NCI-H526 (cell line): Measurements from ENCODE around the gene NEDD4L.
"Not testable (repeated sequence)": the region's sequence is repeated elsewhere in the genome, so short reads cannot be mapped to it uniquely, and the experiment has no call there.

Source experiments
- DNase-seq, 2 experiments: peaks; one replicate each; lab custom pipeline; 2025; lab: John Stamatoyannopoulos, UW

The NEDD4L gene

DNA sequence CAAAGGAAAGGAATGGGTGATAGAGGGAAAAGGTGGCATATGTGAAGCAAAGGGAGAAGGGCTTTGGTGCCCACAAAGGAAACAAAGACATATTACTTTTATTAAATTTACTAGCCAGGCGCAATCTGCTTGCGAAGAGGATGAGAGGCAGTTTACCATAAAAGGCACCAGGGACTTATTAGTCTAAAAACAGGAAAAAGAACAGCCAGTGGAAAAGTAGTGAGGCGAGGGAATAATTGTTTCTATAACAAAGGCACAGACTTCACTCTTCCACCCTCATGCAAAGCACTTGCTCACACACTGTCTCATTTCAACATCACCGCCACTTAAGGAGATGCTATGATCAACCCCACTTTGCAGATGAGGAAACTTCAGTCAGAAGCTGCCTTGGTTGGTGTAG, 374.3 kb downstream of the NEDD4L start:
- DNase-seq = no peak

DNA sequence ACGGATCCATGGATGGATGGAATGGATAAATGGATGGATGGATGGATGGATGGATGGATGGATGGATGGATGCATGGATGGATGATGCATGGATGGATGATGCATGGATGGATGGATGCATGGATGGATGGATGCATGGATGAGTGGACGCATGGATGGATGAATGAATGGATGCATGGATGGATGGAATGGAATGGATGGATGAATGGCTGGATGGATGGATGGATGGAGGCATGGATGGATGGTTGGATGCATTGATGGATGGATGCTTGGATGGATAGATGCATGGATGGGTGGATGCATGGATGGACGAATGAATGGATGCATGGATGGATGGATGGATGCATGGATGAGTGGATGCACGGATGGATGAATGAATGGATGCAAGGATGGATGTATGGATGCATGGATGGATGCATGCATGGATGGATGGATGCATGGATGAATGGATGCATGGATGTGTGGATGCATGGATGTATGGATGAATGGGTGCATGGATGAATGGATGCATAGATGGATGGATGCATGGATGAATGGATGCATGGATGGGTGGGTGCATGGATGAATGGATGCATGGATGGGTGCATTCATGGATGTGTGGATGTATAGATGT, 375.7 kb downstream of the NEDD4L start:
- no peak for DNase-seq

DNA sequence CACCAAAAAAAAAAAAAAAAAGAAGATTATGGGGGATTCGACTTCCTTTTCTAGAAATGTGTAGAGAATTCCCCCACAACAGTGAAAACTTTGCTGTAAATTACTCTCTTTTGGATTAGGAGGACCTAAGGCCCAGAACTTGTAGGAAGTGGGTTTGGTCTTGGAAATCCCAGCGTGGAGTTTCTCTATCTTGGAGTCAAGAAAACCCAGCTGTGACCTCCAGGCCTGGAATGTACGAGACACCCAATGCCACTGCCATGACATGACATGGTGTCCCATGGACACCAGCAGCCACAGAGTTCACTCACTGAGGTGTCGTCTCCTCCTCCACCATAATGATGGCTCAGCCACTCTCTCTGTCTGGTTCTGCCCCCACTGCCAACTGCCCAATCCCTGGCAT, 382.6 kb downstream of the NEDD4L start:
- no peak for DNase-seq

DNA sequence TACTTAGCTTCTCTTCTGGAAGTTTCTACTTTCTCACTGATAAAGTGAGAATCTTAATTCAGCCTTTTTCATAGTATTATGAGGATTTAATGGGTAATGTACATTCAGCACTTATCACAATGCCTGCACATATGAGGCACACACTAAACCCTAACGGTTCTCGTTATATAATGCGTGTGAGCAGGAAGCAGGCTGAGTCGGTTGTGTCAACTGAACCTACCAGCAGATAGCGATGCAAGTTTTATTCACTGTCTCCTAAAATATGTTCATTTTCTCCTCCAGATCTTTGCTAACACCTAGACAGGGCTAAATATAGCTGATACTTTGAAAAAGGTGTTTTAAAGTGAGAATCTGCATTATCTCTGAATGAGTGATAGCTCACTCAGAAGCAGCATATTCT, 383.3 kb downstream of the NEDD4L start:
- DNase-seq = no peak

DNA sequence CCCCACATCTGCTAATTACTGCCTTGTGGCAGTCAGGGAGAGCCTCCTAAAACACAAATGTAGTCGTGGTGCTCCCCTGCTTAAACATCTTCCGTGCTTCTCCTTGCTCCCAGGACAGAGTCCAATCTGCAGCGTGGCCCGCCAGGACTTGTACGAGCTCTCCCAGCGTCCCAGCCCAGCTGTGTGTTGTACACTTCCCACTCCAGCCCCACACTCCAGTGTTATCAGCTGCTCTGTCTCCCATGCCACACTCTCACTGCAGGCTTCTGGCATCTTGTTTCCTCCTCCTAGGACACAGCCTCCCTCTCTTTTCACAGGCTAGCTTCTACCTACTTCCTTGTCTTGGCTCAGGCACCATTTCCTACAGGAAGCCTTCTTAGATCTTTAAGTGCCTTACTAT, 385.4 kb downstream of the NEDD4L start:
- no peak for DNase-seq

DNA sequence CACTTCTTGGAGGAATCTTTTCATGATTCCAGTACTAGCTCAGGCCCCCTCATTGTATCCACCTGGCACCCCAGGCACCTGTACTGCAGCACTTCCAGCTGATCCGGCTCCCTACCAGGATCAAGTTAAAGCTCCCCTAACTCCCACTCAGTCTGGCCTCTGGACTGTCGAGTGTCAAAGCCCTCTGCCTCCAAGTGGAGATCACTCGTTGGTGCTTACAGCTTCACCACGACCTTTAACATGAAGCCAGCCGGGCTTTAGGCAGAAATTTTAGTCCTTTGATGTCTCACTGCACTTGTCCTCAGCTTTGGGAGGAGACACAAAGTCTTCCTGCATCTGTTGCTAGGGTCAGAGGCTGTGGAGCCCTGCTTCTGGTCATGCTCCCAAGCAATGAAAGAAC, 387.2 kb downstream of the NEDD4L start:
- no peak for DNase-seq

DNA sequence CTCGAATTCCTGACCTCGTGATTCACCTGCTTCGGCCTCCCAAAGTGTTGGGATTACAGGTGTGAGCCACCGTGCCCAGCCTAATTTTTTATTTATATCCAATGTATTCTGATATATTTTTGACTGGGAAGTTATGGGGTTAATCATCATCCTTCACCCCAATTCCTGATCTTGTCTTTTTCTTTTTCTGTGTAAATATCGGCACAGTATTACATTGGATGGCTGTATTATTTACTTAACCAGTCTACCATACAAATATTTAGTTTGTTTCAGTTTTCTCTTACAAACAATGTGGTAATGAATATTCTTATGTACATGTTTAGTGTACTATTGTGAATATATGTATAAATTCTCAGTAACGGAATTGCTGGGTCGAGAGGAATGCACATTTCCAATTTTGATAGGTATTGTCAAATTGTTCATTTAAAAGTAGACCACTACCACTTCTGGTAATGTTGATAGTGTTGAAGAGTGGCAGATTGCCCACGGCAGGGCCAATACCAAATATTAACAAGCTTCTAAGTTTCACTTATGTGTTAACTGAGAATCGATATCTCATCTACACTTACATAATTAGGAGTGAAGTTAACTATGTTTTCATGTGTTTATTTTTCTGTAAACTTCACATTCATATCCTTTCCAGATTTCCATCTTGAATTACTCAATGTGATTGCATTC, 388.2 kb downstream of the NEDD4L start:
- DNase-seq = no peak

DNA sequence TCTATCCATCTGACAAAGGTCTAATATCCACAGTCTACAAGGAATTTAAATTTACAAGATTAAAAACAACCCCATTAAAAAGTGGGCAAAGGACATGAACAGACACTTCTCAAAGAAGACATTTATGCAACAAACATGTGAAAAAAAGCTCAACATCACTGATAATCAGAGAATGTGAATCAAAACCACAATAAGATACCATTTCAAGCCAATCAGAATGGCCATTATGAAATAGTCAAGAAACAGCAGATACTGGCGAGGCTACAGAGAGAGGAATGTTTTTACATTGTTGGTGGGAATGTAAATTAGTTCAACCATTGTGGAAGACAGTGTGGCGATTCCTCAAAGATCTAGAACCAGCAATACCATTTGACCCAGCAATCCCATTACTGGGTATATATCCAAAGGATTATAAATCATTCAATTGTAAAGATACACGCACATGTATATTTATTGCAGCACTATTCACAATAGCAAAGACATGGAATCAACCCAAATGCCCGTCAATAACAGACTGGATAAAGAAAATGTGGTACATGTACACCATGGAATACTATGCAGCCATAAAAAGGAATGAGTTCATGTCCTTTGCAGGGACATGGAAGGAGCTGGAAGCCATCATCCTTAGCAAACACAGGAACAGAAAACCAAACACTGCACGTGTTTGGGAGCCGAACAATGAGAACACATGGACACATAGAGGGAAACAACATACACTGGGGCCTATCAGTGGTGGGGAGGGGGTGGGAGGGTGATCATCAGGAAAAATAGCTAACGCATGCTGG, 391.4 kb downstream of the NEDD4L start:
- not testable (repeated sequence) for DNase-seq

DNA sequence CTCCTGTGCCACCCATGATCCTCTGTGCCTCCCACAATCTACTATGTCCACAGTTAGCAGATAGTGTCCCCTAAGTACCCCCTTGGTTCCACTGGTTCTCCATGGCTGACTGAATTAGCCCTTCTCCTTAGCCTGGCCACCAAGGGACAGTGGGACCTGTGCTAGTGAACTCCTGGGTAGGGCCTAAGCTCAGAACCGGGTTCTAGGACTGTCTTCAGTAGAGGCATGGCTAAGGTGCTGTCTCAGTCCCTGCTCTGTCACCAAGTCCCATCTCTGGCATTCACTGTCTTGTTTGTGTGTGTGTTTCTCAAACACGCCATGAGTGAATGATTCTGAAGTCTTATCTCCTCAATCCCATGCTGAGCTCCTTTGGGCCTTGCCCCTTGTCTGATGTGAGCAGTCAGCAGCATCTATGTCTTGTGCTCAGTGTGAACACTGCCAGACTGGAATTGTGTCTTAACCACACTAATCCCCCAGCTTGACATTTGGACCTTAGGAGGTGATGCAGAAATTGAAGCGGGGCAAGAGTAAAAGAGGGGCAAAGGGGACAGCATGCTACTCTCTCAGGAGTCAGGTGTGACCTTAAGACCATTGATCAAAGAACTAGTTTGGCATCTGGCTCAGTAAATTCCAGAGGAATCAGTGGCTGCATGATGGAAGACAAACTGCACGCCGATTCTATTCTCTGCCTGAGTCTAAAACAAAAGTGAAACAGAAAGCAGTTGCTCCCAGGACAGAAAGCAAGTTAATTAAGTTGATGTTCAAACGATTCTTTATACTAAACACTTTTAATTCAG, 394.3 kb downstream of the NEDD4L start:
- no peak for DNase-seq

DNA sequence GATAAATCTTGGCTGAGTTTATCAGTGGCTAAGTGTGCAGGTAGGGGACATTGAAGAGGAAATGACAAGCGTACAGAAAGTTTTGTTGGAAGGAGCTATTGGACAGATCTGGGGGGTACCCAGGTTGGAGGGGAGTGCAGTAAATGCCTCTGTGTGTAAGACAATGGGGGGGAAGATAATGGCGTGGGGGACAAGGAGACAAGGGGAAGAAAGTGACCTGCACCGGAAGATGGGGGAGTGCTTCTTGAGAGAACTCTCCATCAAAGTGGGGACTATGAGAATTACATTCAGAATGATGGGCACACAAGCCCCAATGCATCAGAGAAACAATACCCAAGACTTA, 394.9 kb downstream of the NEDD4L start:
- no peak for DNase-seq

DNA sequence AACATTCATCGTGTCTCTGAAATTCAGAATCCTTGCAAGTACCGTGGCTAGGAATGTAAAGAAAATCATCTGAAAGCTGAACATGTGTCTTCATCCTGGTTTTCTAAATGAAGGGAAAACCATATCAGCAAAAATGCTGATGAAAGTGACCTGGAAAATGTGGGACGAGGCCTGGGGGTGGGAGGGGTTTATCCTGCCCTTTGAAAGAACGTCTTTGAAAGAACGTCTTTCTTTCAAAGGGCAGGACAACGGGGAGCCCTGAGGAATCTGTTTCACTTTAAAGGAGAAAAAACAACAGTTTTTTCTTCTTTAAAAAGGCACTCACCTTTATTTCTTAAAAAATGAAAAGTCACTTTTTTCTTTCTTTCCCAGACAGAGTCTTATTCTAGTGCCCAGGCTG, 399.6 kb downstream of the NEDD4L start:
- no peak for DNase-seq

DNA sequence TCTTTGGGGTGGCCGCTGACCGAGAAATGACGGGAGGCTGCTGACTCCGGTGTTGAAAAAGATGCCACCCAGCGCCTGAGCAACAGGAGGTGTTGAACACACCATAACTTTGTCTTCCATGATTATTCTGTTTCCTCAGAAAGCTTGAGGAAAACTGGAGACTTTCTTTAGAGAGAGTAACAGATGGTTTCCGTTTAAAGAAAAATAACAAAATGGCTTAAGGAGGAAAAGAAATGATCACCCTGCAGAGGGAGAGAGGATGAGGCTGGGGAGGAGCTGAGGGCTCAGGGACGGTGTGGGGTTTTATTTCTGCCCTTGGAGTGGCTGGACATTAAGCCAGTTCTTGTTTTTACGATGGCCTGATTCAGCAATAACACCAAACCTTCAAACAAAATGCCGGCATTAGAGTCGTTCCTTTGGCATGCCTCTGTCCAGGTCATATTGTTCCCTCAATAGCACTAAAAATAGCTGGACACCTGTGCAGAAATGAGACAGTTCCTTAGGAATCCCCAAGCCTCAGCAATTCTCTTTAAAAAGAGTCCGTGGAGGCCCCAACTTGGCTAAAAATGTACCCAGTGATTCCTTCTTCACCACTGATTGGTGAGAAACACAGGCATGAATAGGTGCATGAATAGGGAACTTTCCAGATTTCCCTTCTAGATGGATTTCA, 402.5 kb downstream of the NEDD4L start:
- DNase-seq = no peak

DNA sequence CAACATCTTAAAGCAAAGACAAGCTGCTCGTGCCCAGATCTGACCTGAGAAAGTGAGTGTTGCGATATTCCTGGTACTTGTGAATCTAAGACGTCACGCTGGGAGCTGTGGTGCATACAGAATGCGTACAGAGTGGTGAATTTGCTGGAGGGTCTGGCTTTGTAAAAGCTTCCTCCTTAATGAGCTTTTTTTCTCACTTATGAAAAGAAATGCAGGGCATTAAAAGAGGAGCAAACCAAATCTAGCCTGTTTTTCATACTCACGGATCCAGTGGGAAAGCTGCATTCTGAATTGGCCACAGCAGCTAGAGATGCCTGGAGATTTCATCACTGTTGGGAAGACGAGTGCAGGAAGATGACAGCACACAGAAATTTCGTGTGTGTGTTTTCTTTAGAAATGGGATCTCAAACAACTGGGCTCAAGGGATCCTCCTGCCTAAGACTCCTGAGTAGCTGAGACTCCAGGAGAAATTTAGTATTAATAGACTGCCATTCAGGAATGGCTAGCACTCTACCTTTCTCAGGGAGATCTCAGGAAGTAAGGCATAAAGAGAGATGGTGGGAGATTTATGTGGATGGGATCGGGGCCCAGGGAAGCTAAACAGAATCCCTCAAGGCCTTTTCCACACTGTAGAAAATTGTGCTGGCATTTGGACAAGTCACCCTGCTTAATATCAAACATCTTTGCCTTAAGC, 403.5 kb downstream of the NEDD4L start:
- no peak for DNase-seq

DNA sequence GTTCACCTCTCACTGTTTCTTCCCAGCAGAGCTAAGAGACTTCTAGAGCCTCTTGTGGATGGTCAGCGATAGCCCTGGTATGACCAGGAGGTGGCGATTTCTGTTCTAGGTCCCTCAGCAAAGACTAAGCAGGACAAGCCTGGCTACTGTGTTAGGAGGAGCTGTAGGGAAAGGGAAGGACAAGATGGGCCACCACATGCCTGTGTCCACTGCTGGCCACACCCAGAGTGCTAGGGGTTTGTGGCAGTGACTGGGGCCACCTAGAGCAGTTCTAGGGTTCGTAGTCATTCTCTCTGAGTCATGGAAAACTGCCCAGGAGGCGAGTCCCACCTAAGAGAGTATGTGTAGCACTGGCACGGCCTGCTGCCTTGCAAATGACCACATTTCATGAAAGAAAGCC, 405.4 kb downstream of the NEDD4L start:
- DNase-seq = no peak
